Ishikawa (cell line): Measurements from ENCODE around the gene ADH1B.

Experiments used
- NFIC ChIP-seq: IDR thresholded peaks from 2 replicates; pipeline ENCODE4 v1.6.1; 2012
- TAF1 ChIP-seq: IDR thresholded peaks from 2 replicates; pipeline ENCODE4 v1.6.1; 2012; ENCODE audit warnings: low read depth, mild to moderate bottlenecking
- TCF12 ChIP-seq: IDR thresholded peaks from 2 replicates; pipeline ENCODE4 v1.6.1; 2012; ENCODE audit warnings: low read depth
- TF ChIP-seq, protein P1 (sequence below): IDR thresholded peaks from 2 replicates; pipeline ENCODE4 v1.6.1; 2012; ENCODE audit warnings: low read depth, mild to moderate bottlenecking
- TF ChIP-seq, protein P2 (sequence below): IDR thresholded peaks from 2 replicates; pipeline ENCODE4 v1.6.1; 2012

DNA sequence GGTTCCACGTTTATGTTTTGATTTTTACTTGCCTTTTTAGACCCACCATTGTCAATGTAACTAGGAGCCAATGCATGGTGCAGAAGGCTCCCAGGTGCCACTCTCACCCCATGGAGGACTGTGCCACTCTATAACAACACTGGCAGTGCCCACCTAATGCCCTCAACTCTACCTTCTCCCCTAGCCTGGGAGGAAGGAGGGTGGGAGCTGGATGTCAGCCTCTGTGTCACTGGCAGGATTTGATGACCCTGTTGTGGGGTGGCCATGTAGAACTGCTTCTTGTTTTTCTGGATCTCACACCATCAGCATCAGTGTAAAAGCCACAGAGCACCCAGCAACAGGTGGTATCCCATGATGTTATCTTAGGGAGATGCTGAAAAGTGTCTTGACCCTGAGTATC lies 13.7 kb upstream of the ADH1B start:
- TF ChIP-seq TCF12: no peak
- no peak for TF ChIP-seq TAF1
- no peak for TF ChIP-seq NFIC
- TF ChIP-seq, protein P1, sequence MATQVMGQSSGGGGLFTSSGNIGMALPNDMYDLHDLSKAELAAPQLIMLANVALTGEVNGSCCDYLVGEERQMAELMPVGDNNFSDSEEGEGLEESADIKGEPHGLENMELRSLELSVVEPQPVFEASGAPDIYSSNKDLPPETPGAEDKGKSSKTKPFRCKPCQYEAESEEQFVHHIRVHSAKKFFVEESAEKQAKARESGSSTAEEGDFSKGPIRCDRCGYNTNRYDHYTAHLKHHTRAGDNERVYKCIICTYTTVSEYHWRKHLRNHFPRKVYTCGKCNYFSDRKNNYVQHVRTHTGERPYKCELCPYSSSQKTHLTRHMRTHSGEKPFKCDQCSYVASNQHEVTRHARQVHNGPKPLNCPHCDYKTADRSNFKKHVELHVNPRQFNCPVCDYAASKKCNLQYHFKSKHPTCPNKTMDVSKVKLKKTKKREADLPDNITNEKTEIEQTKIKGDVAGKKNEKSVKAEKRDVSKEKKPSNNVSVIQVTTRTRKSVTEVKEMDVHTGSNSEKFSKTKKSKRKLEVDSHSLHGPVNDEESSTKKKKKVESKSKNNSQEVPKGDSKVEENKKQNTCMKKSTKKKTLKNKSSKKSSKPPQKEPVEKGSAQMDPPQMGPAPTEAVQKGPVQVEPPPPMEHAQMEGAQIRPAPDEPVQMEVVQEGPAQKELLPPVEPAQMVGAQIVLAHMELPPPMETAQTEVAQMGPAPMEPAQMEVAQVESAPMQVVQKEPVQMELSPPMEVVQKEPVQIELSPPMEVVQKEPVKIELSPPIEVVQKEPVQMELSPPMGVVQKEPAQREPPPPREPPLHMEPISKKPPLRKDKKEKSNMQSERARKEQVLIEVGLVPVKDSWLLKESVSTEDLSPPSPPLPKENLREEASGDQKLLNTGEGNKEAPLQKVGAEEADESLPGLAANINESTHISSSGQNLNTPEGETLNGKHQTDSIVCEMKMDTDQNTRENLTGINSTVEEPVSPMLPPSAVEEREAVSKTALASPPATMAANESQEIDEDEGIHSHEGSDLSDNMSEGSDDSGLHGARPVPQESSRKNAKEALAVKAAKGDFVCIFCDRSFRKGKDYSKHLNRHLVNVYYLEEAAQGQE: no peak
- TF ChIP-seq, protein P2, sequence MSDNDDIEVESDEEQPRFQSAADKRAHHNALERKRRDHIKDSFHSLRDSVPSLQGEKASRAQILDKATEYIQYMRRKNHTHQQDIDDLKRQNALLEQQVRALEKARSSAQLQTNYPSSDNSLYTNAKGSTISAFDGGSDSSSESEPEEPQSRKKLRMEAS: no peak
